ENCODE measurements around the gene ALS2CL. TPM values are rescaled to one million over a fixed set of nuclear protein-coding genes. Genes with fewer than 3 reads are reported as not detected.

Gene ALS2CL
- total RNA-seq, 1 experiment from 2014 or later: 16.4 TPM

- ChIA-PET POLR2A (no interaction called here), RAD21 (ENCODE audit: low non-redundant PET in 1 of 2, low total read pairs in 2 of 2, uncharacterized antibody in 2 of 2, unreplicated experiment in 2 of 2) (no interaction called here), CTCF (interaction anchor here (1.0 to 2.1 kb wide), 6 partner anchors 8 to 202 kb away, joined by 3 to 11 read pairs (median 3); no protein-coding TSS in a partner anchor)
- H2AFZ ChIP-seq (ENCODE audit: low read depth, low read length, poor library complexity, severe bottlenecking): no peak overlapping the region
- no TSS peak for BruUV-seq (replicated peaks)
- peak overlapping the region; percentile 23; the same call in 1 of the 2 replicates for H3K4me2 ChIP-seq (ENCODE audit: low read length)
- H3K4me1 ChIP-seq (ENCODE audit: control insufficient read depth in 1 of 2, insufficient read depth in 2 of 2, low read length in 2 of 2): peaks cover 7 to 15% of the 10 kb centered on the region in 2 experiments; a peak in 3 of 4 replicates
- H3K27ac ChIP-seq (ENCODE audit: low read depth, low read length): no peak overlapping the region
- intact Hi-C loops (cut with micrococcal nuclease): loop anchor here (10.0 kb wide), 1 partner anchor 1078 kb away; the partner anchor contains the start of gene SMARCC1
- H3K27me3 ChIP-seq (ENCODE audit: insufficient read depth, low read length): no peaks in the 10 kb centered on the region
- no peak for ATAC-seq
- no peak overlapping the region for H3K9ac ChIP-seq (ENCODE audit: low read length)
- no peak for DNase-seq (ENCODE audit: low read depth, low spot score)
- no peaks in the 10 kb centered on the region for H3K79me2 ChIP-seq (ENCODE audit: insufficient read depth, low read length)
- no peak for TF ChIP-seq FOSL1 (IDR thresholded peaks at IDR 0.05; ENCODE audit: low read depth)
- TF ChIP-seq TCF7L2 (IDR thresholded peaks at IDR 0.05; ENCODE audit: borderline replicate concordance, extremely low read depth, insufficient read depth, insufficient read length): no peak
- TF ChIP-seq SIN3A (IDR thresholded peaks at IDR 0.05; ENCODE audit: low read depth): no peak
- TF ChIP-seq SP1 (IDR thresholded peaks at IDR 0.05; ENCODE audit: low read depth): no peak
- TF ChIP-seq REST (IDR thresholded peaks at IDR 0.05; ENCODE audit: low read depth): no peak
- TF ChIP-seq SRF (IDR thresholded peaks at IDR 0.05; ENCODE audit: low read depth): no peak
- TF ChIP-seq ATF3 (IDR thresholded peaks at IDR 0.05): no peak
- no peak for TF ChIP-seq ZNF274 (IDR thresholded peaks at IDR 0.05; ENCODE audit: low read depth, low read length)
- TF ChIP-seq YY1 (IDR thresholded peaks at IDR 0.05; ENCODE audit: extremely low read depth, insufficient replicate concordance, low read depth, low read length): no peak
- TF ChIP-seq JUND (IDR thresholded peaks at IDR 0.05): no peak
- H3K4me3 ChIP-seq (replicated peaks in 1 of 2; ENCODE audit: low read depth in 1 of 2, low read length in 2 of 2): no peak overlapping the region
- H3K36me3 ChIP-seq (ENCODE audit: control insufficient read depth in 1 of 2, insufficient read depth in 2 of 2, low read length in 2 of 2): no peaks in the 10 kb centered on the region
- no peaks in the 10 kb centered on the region for H3K9me2 ChIP-seq (ENCODE audit: insufficient read depth)
- H3K9me3 ChIP-seq (ENCODE audit: control insufficient read depth in 1 of 2, insufficient read depth in 1 of 2, low read depth in 1 of 2, low read length in 2 of 2): no peaks in the 10 kb centered on the region
- H4K20me1 ChIP-seq (ENCODE audit: insufficient read depth): no peaks in the 10 kb centered on the region
Measured at GRCh38 chr3:46706771-46707582, 13.5 kb upstream of the ALS2CL start.

Measured in HCT116 (cell line).